GM18505 (cell line): ENCODE results near the gene SLC12A5.
"Not testable (repeated sequence)": the region's sequence is repeated elsewhere in the genome, so short reads cannot be mapped to it uniquely, and the experiment has no call there.

Source experiments
- ATAC-seq: cut with Tn5 transposase; IDR thresholded peaks from one replicate; pipeline ENCODE4 v1.9.1; 2021; ENCODE audit not compliant: unreplicated experiment
- POLR2A ChIP-seq: IDR thresholded peaks from 4 replicates; pipeline ENCODE4 v1.6.1; 2011; ENCODE audit warnings: borderline replicate concordance; ENCODE audit not compliant: insufficient read depth, insufficient read length; ENCODE audit errors: extremely low read depth

The SLC12A5 gene

DNA sequence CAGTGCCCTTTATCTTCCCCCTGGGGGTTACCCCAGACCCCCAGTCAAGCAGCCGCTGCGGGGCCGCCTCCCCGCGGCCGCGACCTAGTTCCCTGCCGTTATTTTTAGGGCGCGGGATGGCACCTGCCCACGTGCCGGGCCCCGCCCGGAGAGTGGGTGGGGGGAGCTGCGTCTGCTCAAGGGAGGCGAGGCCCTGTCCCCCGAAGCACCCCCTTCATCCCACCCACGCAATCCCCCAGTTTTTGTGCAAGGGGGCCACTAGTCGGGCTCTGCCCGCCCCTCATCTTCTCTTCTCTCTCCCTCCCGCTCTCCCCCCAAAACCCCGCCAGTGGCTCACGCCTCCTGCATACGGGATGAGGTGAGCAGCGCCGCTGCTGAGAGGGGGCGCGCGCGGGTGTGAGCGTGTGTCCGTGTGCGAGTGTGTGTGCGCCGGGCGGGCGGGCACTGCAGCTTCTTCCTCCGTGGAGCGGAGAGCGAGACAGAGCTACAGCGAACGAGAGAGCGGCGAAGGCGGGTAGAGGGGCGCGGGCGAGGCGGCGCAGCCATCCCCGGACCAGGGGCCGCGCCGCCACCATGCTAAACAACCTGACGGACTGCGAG is at the start of gene SLC12A5:
SLC12A5 (plus strand) TSS at position 444 of the 600 bp plus-strand sequence; CDS start at position 574, 130 bp downstream.
- no peak for ATAC-seq
- TF ChIP-seq POLR2A = no peak

DNA sequence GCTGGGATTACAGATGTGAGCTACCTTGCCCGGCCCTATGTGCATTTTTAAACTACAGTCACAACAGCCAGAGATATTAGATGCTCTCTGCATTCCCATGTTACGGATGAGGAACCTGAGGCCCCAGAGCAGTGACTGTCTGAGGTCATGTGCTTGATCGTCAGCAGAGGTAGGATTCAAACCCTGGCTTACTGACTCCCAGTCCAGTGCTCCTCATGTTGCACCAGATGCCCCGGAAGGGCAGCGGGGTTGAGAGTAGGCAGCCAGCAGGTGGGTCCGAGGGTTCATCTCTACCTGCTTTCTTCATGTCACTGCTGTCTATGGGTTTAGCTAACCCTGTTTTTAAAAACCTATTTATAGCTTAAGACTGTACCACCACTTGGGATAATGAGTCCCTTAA is 47.8 kb upstream of the SLC12A5 start:
- TF ChIP-seq POLR2A = no peak
- ATAC-seq = no peak

DNA sequence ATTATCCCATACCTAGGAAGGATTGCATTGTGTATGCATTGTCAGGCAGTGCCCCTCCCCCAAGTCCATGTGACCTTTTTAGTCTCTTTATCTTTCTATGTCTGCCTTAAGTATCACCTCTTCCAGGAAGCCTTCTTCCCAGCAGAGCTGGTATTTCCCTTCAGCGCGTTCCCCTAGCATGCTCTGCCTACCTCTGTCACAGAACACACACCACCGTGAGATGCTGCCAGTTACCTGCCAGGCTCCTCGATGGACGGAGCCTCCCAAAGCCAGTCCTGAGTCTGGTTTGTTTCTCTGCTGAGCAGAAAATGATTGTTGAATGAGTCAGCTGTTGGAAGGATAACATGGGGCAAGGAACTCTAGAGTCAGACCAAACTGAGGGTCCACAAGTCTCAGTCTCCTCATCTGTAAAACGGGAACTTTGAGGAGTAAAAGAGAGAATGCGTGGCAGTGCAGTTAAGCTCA is 45.7 kb upstream of the SLC12A5 start:
- ATAC-seq = no peak
- TF ChIP-seq POLR2A = no peak

DNA sequence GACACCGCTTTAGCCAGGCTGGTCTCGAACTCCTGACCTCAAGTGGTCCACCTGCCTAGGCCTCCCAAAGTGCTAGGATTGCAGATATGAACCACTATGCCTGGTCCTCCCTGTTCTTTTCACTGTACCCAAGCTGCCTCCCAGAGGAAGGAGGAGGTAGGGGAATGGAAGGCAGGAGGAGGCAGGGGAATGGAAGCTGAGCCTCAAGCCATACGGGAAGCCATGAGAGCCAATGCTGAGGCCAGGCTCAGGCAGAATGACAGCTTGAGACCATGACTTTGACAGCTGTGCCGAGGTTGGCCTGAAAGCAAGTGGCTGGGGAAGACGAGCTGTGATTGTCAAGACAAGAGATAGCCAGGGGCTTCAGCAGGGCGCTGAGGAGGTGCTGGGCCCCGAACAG is 43.4 kb upstream of the SLC12A5 start:
- ATAC-seq = no peak
- no peak for TF ChIP-seq POLR2A

DNA sequence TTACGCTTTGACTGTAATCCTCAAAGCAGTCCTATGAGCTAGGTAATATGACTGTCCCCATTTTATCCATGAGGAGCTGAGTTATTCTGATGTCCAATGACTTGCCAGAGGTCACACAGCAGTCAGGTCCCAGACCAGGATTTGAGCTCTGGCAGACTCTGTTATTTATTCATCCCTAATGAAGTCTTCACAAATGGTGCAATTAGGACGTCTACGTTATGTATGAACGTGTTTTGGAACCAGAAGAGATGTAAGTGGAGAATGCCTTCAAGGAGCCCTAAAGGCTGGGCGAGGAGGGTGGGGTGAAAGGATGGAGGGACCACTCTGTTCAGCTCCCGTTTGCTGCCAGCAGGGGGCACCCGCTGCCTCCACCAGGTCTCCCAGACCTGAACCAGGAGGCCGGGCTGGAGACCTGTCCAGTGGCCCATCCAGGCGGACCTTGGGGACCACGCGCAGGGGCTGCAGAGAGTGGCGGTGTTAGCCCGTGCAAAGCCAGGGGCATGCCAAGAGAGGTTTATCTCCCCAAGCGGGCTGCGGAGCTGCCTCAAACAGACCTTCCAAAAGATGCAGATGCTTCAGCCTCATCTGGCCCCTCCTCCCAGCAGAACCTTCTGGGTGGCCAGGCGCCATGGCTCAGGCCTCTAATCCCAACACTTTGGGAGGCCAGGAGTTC is 41.8 kb upstream of the SLC12A5 start:
- no peak for ATAC-seq

DNA sequence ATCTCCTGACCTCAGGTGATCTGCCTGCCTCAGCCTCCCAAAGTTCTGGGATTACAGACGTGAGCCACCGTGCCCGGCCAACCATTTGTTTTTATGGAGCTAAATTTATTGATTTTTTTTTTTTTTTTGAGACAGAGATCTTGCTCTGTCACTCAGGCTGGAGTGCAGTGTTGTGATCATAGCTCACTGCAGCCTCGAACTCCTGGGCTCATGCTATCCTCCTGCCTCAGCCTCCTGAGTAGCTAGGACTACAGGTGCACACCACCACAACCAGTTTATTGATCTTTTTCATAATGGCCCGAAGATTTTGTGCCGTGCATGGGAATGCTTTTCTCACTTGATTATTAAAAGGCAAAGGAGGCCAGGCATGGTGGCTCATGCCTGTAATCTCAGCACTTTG is 40.2 kb upstream of the SLC12A5 start:
- ATAC-seq = not testable (repeated sequence)

More for the DNA sequence above, 41.8 kb upstream of the SLC12A5 start:
- TF ChIP-seq POLR2A = no peak

DNA sequence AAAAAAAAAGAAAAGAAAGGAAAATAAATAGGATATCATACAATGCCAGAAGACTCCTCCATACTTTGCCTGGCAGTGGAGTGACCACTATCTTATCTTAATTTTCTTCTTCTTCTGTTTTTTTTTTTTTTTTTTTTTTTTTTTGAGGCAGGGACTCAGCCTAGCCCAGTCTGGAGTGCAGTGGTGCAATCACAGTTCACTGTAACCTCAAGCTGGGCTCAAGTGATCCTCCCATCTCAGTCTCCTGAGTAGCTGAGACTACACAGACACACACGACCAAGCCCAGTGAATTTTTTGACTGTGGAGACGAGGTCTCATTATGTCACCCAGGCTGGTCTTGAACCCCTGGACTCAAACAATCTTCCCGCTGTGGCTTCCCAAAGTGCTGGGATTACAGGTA is 37.4 kb upstream of the SLC12A5 start:
- no peak for TF ChIP-seq POLR2A

DNA sequence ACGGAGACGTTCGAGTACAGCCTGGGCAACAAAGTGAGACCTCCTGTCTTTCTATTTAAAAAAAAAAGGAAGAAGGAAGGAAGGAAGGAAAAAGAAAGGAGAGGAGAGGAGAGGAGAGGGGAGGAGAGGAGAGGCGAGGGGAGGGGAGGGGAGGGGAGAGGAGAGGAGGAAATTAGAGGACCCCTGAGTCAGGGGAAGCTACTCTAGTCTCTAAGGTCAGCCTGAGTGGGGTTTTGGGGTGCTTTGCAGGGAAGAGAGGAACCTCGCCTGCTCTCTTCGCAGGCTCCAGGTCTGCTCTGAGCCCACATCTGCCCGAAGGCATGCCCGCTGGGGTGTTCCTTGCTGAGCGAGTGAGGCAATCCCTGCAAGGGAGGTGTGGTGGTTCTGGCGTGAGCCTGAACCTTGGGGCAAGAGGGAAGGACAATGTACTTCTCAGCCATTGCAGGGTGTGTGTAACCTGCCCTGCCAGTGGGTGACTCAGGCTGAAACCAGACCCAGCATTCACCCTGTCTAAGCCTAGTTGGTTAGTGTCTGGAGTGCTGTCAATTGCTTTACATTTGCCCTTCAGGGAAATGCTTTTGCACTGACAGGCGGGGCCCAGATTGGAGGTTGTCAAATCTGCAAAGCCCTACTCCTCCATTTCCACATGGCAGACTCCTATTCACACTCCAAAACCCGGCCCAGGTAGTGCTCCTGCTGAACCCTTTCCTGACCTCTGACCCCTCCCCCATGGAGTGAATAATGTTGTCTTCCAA is 35.6 kb upstream of the SLC12A5 start:
- no peak for ATAC-seq
- no peak for TF ChIP-seq POLR2A

More for the DNA sequence above, 37.4 kb upstream of the SLC12A5 start:
- ATAC-seq = no peak

DNA sequence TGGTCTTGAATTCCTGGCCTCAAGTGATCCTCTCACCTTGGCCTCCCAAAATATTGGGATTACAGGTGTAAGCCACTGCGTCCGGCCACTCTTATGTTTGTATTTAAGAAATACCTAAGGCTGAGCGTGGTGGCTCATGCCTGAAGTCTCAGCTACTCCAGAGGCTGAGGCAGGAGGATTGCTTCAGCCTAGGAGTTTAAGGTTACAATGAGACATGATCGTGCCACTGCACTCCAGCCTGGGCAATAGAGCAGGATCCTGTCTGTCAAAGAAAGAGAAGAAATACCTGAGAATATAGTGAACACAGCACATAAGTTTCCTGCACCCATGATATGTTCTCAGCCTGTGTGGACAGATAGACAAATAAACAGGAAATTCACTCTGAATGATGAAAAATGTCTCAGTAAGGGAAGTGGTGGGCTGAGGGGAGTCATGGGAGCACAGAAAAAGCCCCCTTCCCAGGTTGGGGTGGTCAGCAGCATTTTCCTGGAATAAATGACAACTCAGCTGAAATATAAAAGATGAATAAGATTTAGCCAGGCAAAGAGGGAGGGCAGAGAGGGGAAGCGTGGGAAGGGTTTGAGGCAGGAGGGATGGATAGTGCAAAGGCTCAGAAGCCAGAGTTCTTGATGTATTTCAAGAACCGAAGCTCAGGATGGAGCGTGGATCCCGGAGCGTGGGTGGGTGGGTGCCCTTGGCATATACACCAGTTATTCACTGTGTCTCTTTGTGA is 34.1 kb upstream of the SLC12A5 start:
- no peak for ATAC-seq

DNA sequence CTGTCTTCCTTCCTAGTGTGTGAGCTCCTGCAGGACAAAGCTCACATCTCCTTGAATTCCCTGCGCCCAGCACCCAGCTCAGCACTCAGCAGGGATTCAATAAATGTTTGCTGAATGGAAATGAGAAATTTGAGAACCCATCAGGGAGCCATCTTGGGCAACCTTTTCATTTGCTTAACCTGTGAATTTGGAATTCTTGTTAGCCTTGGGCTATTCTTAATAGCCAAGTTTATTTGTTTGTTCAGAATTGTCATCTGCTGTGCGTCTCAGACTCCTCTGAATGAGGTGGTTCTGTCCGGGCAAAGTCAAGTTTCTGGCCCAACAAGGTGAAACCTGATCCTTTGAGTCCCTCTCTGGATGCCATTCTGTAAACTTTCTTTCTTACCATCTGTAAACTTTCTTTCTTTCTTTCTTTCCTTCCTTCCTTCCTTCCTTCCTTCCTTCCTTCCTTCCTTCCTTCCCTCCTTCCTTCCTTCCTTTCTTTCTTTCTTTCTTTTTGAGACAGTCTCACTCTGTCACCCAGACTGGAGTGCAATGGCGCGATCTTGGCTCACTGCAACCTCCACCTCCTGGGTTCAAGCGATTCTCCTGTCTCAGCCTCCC is 33.4 kb upstream of the SLC12A5 start:
- ATAC-seq = not testable (repeated sequence)

More for the DNA sequence above, 34.1 kb upstream of the SLC12A5 start:
- TF ChIP-seq POLR2A = no peak

DNA sequence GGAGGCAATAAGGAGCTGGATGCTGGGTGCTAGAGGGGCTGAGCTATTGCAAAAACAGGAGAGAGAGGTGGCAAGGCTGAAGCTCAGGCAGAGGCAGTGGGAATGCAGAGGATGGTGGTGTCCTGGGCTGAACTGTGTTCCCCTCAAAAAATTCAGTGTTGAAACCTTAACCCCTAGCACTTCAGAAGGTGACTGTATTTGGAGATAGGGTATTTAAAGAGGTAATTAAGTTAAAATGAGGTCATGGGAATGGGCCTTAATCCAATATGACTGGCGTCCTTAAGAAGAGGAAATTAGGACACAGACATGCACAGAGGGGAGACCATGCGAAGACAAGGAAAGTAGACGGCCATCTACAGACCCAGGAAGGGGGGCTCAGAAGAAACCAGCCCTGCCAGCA is 31.8 kb upstream of the SLC12A5 start:
- TF ChIP-seq POLR2A = no peak
- ATAC-seq = no peak

DNA sequence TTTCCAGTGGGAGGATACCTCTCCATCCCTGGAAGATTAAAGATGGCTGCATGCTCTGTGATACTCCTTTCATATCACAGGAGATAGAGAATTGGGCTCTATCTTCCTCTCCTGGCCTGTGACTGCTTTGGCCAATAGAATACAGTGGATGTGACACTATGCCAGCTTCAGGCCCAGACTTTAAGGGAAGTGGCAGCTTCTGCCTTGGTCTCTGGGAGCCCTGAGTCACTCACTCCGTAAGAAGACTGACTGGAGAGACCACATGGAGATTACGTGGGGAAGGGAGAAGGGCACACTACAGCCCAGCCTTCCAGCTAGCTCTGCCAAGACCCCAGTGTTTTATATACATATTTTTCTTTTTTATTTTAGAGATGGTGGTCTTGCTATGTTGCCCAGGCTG is 30.7 kb upstream of the SLC12A5 start:
- no peak for ATAC-seq
- no peak for TF ChIP-seq POLR2A

DNA sequence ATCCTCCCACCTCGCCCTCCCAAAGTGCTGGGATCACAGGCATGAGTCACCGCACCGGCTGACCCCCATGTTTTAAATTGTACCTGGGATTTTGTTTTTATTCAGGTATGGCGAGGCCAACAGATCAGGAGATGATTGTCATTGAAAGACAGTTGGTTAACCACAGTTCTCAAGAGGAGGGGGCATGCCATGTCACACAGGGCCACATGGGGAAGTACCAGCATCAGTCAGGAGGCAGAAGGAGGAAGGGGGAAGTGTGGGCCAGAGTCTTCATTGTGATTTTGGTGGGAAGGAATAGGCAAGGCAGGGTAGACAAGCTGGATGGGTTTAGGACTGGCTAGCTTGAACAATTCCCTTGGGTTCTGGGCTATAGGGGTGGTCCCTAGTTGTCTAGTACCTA is 30.3 kb upstream of the SLC12A5 start:
- TF ChIP-seq POLR2A = no peak
- ATAC-seq = no peak
